ENCODE results near the gene MPHOSPH8.

DNA sequence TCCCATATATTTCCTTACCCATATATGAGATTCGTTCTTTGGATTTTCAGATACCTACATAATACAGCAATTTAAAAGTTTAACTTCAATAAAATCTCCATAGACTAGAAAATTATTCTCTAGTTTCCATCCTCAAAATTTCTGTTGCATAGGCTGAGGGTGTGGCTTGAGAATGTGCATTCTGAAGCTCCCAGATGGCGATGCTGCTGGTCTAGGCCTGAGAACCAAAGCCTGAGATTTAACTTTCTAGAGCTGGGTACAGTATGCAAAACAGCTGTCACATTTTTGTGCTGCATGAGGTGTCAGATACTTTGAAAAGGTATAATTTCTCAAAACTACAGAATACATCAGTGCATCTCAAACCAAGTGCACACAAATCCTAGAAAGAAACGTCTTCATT, 42.7 kb downstream of the MPHOSPH8 start:
- TF ChIP-seq, protein P1, sequence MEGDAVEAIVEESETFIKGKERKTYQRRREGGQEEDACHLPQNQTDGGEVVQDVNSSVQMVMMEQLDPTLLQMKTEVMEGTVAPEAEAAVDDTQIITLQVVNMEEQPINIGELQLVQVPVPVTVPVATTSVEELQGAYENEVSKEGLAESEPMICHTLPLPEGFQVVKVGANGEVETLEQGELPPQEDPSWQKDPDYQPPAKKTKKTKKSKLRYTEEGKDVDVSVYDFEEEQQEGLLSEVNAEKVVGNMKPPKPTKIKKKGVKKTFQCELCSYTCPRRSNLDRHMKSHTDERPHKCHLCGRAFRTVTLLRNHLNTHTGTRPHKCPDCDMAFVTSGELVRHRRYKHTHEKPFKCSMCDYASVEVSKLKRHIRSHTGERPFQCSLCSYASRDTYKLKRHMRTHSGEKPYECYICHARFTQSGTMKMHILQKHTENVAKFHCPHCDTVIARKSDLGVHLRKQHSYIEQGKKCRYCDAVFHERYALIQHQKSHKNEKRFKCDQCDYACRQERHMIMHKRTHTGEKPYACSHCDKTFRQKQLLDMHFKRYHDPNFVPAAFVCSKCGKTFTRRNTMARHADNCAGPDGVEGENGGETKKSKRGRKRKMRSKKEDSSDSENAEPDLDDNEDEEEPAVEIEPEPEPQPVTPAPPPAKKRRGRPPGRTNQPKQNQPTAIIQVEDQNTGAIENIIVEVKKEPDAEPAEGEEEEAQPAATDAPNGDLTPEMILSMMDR (IDR thresholded peaks at IDR 0.05; ENCODE audit: low read depth, low read length, missing input control): no peak
- TF ChIP-seq RAD21 (IDR thresholded peaks at IDR 0.05): no peak
- no peak for TF ChIP-seq GABPA (IDR thresholded peaks at IDR 0.05 in 1 of 2, conservative IDR thresholded peaks at IDR 0.05 in 1 of 2)
- TF ChIP-seq JUND (IDR thresholded peaks at IDR 0.05): no peak
- TF ChIP-seq ATF3 (IDR thresholded peaks at IDR 0.05): no peak
- TF ChIP-seq EGR1 (IDR thresholded peaks at IDR 0.05; ENCODE audit: low read depth in 2 of 2): no peak
- TF ChIP-seq, protein P2, sequence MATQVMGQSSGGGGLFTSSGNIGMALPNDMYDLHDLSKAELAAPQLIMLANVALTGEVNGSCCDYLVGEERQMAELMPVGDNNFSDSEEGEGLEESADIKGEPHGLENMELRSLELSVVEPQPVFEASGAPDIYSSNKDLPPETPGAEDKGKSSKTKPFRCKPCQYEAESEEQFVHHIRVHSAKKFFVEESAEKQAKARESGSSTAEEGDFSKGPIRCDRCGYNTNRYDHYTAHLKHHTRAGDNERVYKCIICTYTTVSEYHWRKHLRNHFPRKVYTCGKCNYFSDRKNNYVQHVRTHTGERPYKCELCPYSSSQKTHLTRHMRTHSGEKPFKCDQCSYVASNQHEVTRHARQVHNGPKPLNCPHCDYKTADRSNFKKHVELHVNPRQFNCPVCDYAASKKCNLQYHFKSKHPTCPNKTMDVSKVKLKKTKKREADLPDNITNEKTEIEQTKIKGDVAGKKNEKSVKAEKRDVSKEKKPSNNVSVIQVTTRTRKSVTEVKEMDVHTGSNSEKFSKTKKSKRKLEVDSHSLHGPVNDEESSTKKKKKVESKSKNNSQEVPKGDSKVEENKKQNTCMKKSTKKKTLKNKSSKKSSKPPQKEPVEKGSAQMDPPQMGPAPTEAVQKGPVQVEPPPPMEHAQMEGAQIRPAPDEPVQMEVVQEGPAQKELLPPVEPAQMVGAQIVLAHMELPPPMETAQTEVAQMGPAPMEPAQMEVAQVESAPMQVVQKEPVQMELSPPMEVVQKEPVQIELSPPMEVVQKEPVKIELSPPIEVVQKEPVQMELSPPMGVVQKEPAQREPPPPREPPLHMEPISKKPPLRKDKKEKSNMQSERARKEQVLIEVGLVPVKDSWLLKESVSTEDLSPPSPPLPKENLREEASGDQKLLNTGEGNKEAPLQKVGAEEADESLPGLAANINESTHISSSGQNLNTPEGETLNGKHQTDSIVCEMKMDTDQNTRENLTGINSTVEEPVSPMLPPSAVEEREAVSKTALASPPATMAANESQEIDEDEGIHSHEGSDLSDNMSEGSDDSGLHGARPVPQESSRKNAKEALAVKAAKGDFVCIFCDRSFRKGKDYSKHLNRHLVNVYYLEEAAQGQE (IDR thresholded peaks at IDR 0.05): no peak
- TF ChIP-seq FOXA1 (IDR thresholded peaks at IDR 0.05): no peak
- no peak for TF ChIP-seq RXRA (IDR thresholded peaks at IDR 0.05)
- no peak for TF ChIP-seq TAF1 (conservative IDR thresholded peaks at IDR 0.05)
- no peak for TF ChIP-seq MAX (IDR thresholded peaks at IDR 0.05)
- TF ChIP-seq YY1 (IDR thresholded peaks at IDR 0.05): no peak
- no peak for TF ChIP-seq ZBTB33 (IDR thresholded peaks at IDR 0.05)

Data from liver (tissue), 3 donors.